Transverse colon (tissue), 4 donors: ENCODE measurements around the gene PRM2. TPM values are rescaled to one million over a fixed set of nuclear protein-coding genes. Genes with fewer than 3 reads are reported as not detected.

Source experiments
- DNase-seq: peaks from one replicate; pipeline ENCODE4 v3.0.0-alpha.2; 2019
- H3K27ac ChIP-seq, 4 donors: fragments of 200-600 bp; sonication (generic); 2 replicates each; pipeline ENCODE4 v1.5.1; 2016 to 2018; ENCODE audit warnings: inconsistent platforms in 4 of 4
- H3K27me3 ChIP-seq: fragments of 200-600 bp; sonication (generic); 2 replicates; pipeline ENCODE4 v1.5.1; 2017; ENCODE audit warnings: inconsistent platforms
- H3K36me3 ChIP-seq, 4 donors: fragments of 200-600 bp; sonication (generic); 2 replicates each; pipeline ENCODE4 v1.5.1; 2017 to 2019; ENCODE audit warnings: inconsistent platforms in 4 of 4
- H3K4me1 ChIP-seq, 4 donors: fragments of 200-600 bp; sonication (generic); 2 replicates each; pipeline ENCODE4 v1.5.1; 2017 to 2020; ENCODE audit warnings: inconsistent platforms in 4 of 4
- H3K4me3 ChIP-seq, 4 donors: fragments of 200-600 bp; sonication (generic); 1 replicate in 1 of 4; 2 replicates in 3 of 4; pipeline versions ENCODE4 v1.5.1 to v1.6.1; 2017 to 2019; ENCODE audit warnings: inconsistent platforms in 4 of 4
- H3K9me3 ChIP-seq, 2 donors: fragments of 200-600 bp; sonication (generic); 2 replicates each; pipeline ENCODE4 v1.5.1; 2017 to 2019; ENCODE audit warnings: inconsistent platforms in 2 of 2
- EP300 ChIP-seq: sonication (generic); formaldehyde crosslinking; IDR thresholded peaks from one replicate; pipeline ENCODE4 v1.6.1; 2017; ENCODE audit warnings: antibody characterized with exemption, low read depth
- POLR2A ChIP-seq: fragments of 450-650 bp; IDR thresholded peaks from one replicate; pipeline ENCODE4 v1.6.1; 2016; ENCODE audit warnings: antibody characterized with exemption, mild to moderate bottlenecking, moderate library complexity
- POLR2AphosphoS5 ChIP-seq, 3 donors: sonication (generic); formaldehyde crosslinking; IDR thresholded peaks; one replicate each; pipeline ENCODE4 v1.6.1; 2016; ENCODE audit warnings: antibody characterized with exemption in 3 of 3
- WGBS, 2 donors: methylation state at CpG; one replicate each; pipeline ENCODE4 v1.1.5; 2018; ENCODE audit warnings: low coverage in 1 of 2; 5-methylcytosine and 5-hydroxymethylcytosine counted together
- in situ Hi-C, 4 donors: fragments of 200-750 bp; cut with MboI; loops; one replicate each; pipeline versions ENCODE4 v1.15.0 to v1.15.1; 2017; ENCODE audit warnings: low sequenced_read_pairs in 3 of 4, low pct_ligation_motif_present in 1 of 4, low pct_unique_long_range_greater_than_20kb in 1 of 4
- intact Hi-C: fragments of 100-400 bp; cut with DNase I; formaldehyde crosslinking; loops from one replicate; pipeline ENCODE4 v1.15.1; 2023; ENCODE audit warnings: low total_unique reads
- total RNA-seq, 4 donors: library from RNA; depleted of rRNA; stranded (reverse); fragments of >200 nt; gene quantifications; one replicate each; pipeline ENCODE4 v1.1.0, GENCODE V29; 2016
- TF ChIP-seq, protein P1 (sequence below), 5 experiments: fragments of 200-600 bp in 3 of 5; fragments of 450-650 bp in 2 of 5; sonication (generic) in 3 of 5; IDR thresholded peaks; 1 replicate in 2 of 5; 2 replicates in 3 of 5; pipeline ENCODE4 v1.5.1; 2016 to 2017; ENCODE audit warnings: antibody characterized with exemption in 5 of 5, inconsistent platforms in 3 of 5, mild to moderate bottlenecking in 2 of 5, moderate library complexity in 1 of 5

Gene PRM2
- total RNA-seq, 4 donors from 2014 or later = not detected

DNA sequence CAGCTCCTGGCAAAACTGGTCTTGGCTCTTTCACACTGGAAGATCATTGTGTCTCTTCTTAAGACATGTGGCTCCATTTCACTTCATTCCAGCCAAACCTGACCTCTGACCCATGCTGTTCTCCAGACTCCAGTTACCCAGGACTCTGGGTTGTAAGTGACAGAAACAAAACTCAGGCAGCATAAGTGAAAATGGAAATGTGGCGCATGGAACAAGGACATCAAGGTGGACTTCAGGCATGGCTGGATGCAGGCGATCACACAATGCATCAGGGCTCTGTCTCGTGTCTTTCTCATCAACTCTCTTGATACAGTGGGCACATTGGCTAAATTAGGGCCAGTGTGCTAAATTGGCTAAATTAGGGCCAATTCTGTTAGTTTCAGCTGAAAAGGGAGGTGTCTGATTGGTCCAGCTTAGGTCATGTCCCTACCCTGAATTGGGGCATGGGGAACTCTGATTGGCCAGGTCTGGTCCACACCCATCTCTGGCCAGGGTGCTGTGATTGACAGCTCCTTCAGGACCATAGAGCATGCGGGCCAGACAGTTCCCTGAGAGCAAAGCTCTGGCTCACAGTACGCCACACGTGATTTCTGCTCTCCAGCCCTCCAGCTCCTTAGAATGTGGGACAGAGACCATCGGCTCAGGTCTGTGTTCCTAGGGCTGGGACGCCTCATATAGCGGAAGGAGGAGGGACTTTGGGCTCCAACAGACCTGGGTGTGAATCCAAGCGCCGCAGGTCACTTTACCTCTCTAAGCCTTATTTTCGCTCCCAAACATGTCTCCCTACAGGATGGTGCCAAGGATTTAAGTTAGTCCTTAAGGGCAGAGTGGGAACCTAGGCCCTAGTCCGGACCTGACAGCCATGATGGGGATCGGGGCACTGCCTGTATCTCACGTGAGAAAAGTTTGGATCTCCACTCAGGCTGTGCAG lies 37.7 kb downstream of the PRM2 start:
- no peaks in the 10 kb centered on the region for H3K27me3 ChIP-seq
- TF ChIP-seq POLR2A = no peak
- TF ChIP-seq, protein P1, sequence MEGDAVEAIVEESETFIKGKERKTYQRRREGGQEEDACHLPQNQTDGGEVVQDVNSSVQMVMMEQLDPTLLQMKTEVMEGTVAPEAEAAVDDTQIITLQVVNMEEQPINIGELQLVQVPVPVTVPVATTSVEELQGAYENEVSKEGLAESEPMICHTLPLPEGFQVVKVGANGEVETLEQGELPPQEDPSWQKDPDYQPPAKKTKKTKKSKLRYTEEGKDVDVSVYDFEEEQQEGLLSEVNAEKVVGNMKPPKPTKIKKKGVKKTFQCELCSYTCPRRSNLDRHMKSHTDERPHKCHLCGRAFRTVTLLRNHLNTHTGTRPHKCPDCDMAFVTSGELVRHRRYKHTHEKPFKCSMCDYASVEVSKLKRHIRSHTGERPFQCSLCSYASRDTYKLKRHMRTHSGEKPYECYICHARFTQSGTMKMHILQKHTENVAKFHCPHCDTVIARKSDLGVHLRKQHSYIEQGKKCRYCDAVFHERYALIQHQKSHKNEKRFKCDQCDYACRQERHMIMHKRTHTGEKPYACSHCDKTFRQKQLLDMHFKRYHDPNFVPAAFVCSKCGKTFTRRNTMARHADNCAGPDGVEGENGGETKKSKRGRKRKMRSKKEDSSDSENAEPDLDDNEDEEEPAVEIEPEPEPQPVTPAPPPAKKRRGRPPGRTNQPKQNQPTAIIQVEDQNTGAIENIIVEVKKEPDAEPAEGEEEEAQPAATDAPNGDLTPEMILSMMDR (IDR thresholded peaks at IDR 0.05) = no peak
- no peak for TF ChIP-seq EP300
- TF ChIP-seq POLR2AphosphoS5 (IDR thresholded peaks at IDR 0.05) = no peak
- in situ Hi-C loops (no loop called here), intact Hi-C loops (no loop called here)
- DNase-seq = no peak
- no peaks in the 10 kb centered on the region for H3K9me3 ChIP-seq
- no peaks in the 10 kb centered on the region for H3K36me3 ChIP-seq
- H3K4me3 ChIP-seq = no peak overlapping the region
- peaks cover 0 to 5% (median 2%) of the 10 kb centered on the region in 4 donors for H3K4me1 ChIP-seq
- no peak overlapping the region for H3K27ac ChIP-seq
- WGBS, 2 donors = 96 to 100% methylated on average over 1 to 15 of the region's 15 CpGs

DNA sequence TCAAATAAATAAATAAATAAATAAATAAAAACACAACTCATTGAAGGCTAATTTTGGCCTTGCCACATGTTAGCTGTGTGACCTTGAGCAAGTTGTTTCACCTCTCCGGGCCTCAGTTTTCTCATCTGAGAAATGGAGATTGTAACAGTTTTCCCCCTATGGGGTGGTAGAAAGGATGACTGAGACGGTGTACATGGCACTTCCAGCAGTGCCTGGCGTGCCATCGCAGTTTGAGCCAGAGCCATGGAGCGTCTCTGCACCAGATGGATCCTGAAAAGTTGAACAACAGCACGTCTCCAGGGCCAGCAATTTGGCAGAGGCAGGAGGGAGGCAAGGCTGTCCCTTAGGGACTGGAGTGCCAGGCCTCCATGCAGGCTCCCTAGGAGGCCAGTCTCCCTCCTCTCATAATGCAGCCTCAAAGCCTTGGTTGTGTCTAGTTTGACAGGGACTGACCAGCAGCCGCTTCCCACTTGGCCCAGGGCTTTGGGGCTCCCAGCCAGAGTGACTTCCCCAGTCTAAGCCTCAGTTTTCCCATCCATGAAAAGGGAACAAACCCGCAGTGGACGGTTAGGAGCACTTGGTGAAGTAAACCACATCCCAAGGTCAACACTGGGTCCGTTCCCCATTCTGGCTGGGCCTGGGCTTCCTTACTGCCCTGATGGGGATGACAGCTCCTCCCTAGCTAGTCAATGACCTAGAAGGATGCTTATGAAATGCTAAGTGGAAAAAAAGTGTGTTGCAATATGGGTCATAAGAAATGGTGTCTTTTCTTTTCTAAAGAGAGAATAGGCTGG lies 39.6 kb downstream of the PRM2 start:
- H3K9me3 ChIP-seq = no peaks in the 10 kb centered on the region
- DNase-seq = no peak
- no peaks in the 10 kb centered on the region for H3K27me3 ChIP-seq
- H3K27ac ChIP-seq = no peak overlapping the region
- TF ChIP-seq POLR2AphosphoS5 (IDR thresholded peaks at IDR 0.05) (no peak), POLR2A (no peak), EP300 (no peak)
- TF ChIP-seq, protein P1 (IDR thresholded peaks at IDR 0.05) = no peak
- 81 to 94% methylated on average over 2 to 10 of the region's 10 CpGs for WGBS, 2 donors
- no peak overlapping the region for H3K4me3 ChIP-seq
- H3K4me1 ChIP-seq = peaks cover 0 to 10% (median 4%) of the 10 kb centered on the region in 4 donors
- intact Hi-C loops = no loop called here
- in situ Hi-C loops = no loop called here
- H3K36me3 ChIP-seq = no peaks in the 10 kb centered on the region

DNA sequence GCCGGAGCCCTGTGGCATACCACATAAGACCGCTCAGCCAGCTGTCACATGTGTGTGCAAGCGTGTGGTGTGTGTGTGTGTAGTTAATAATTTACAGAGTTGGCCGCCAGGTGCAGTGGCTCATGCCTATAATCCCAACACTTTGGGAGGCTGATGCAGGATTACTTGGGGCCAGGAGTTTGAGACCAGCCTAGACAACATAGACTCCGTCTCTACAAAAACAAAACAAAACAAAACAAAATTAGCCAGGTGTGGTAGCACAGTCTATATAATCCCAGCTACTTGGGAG lies 40.6 kb downstream of the PRM2 start:
- H3K4me1 ChIP-seq = peaks cover 0 to 11% (median 5%) of the 10 kb centered on the region in 4 donors
- no peak overlapping the region for H3K27ac ChIP-seq
- intact Hi-C loops (no loop called here), in situ Hi-C loops (no loop called here)
- peak; percentile 43 for DNase-seq
- H3K27me3 ChIP-seq = no peaks in the 10 kb centered on the region
- no peaks in the 10 kb centered on the region for H3K9me3 ChIP-seq
- no peak overlapping the region for H3K4me3 ChIP-seq
- TF ChIP-seq POLR2A (no peak), EP300 (no peak), POLR2AphosphoS5 (IDR thresholded peaks at IDR 0.05) (no peak)
- TF ChIP-seq, protein P1 (IDR thresholded peaks at IDR 0.05) = no peak
- 62 to 75% methylated on average over 1 to 5 of the region's 5 CpGs for WGBS, 2 donors
- H3K36me3 ChIP-seq = no peaks in the 10 kb centered on the region

DNA sequence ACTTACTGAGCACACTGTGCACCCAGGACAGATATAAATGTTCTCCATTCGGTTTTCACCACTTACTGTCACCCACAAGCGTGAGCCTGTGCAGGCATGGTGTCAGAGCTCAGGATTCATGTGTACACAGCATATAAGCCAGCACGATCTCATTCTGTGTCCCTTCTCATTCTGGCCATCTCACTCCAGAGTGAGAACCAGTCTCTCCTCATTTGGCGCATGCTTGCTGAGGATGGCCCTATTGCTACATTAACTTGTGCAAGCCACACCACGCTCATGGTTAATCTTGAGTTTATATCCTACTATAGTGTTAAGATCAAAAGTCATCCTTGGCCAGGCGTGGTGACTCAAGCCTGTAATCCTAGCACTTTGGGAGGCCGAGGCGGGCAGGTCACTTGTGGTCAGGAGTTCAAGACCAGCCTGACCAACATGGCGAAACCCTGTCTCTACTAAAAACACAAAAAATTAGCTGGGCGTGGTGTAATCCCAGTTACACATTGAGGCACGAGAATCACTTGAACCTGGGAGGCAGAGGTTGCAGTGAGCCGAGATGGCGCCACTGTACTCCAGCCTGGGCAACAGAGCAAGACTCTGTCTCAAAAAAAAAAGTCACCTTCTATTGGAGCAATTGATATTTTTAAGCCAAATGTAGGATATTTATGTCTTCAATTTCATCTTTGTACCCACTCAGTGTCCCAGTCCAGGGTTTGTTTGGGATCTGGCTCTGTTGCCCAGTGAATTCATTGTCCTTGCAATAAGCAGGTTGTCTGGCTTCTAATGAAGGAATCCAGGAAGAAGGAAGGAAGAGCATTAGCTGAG lies 41.2 kb downstream of the PRM2 start:
- Histone ChIP-seq H3K4me1 (peaks cover 0 to 11% (median 5%) of the 10 kb centered on the region in 4 donors), H3K36me3 (no peaks in the 10 kb centered on the region), H3K27me3 (no peaks in the 10 kb centered on the region), H3K4me3 (no peak overlapping the region), H3K27ac (peak overlapping the region in 1 of 4 donors; percentile 41), H3K9me3 (no peaks in the 10 kb centered on the region)
- DNase-seq = no peak
- in situ Hi-C loops (no loop called here), intact Hi-C loops (no loop called here)
- WGBS, 2 donors = 84 to 85% methylated on average over 6 to 13 of the region's 13 CpGs
- TF ChIP-seq EP300 (no peak), POLR2A (peak; percentile 14), POLR2AphosphoS5 (IDR thresholded peaks at IDR 0.05) (no peak)
- TF ChIP-seq, protein P1 (IDR thresholded peaks at IDR 0.05) = no peak
